ENCODE results near the gene DDX3Y.

GRCh38 chrY:12855791-12856275, 48.8 kb upstream of the DDX3Y start:
- TF ChIP-seq CTCF (IDR thresholded peaks at IDR 0.05; ENCODE audit: low read depth, low read length) (no peak), EZH2phosphoT487 (IDR thresholded peaks at IDR 0.05; ENCODE audit: low read depth) (no peak)
